Suppressor macrophage treated with lipopolysaccharide for 1 hour (primary cell): ENCODE measurements around the gene TTC28.

ENCODE experiments used
- DNase-seq, 3 donors: peaks; one replicate each; pipeline ENCODE4 v3.0.0-alpha.2; 2020 to 2022

The TTC28 gene

DNA sequence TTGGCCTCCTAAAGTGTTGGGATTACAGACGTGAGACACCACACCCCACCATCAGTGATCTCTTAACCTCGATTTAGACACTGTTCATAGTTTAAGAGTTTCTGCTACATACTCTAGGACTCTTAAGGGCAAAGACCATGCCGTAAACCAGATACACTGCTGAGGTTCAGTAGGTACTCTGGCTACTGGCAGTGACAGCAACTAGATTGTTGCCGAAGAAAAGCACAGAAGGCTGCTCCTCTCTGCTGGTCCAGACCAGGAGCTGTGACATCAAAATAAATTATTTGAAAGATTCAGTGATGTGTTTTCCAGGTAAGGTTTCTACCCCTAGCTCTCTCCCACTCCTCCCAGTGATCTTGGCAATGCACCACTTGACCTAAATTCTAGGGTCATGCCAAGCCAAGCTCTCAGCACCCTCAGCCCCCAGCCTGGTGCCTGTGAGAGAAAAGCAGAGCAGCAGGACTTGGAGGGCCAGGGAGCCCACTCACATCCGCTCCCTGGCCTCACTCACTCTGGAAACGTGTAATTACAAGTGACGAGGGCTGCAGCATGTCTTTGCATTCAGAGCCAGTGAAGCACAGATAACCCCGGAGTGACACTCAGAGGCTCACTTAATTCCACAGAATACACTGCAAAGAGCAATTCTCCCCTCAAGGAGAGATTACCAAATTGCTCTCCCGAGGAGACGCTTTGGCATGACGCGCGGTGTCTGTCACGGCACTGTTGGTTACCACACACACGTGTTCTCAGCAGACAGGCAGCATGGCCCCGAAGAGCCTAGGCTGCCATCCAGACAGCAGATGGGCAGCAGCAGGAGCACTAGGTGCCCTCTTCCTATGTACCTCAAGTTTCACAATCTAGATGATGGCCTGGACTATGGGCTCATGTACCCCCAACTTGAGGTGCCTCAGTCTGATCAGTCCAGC lies 663.7 kb downstream of the TTC28 start:
- no peak for DNase-seq

DNA sequence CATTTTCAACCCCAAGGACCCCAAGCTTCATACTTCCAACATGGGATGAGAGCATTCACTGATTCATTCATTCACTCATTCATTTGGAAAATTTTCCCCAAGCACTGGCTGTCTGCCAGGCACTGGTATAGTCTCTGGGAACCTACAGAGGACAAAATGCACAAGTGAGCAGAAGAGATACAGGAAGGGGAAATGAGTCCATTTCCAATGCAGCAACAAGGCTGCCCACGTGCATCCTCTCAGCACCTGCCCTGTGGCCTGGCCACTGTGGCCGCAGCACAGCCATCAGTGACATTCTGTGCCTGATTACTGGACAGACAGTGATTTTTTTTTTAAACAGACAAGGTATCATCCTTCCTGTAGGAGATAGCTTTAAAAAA lies 664.6 kb downstream of the TTC28 start:
- DNase-seq, result no peak

DNA sequence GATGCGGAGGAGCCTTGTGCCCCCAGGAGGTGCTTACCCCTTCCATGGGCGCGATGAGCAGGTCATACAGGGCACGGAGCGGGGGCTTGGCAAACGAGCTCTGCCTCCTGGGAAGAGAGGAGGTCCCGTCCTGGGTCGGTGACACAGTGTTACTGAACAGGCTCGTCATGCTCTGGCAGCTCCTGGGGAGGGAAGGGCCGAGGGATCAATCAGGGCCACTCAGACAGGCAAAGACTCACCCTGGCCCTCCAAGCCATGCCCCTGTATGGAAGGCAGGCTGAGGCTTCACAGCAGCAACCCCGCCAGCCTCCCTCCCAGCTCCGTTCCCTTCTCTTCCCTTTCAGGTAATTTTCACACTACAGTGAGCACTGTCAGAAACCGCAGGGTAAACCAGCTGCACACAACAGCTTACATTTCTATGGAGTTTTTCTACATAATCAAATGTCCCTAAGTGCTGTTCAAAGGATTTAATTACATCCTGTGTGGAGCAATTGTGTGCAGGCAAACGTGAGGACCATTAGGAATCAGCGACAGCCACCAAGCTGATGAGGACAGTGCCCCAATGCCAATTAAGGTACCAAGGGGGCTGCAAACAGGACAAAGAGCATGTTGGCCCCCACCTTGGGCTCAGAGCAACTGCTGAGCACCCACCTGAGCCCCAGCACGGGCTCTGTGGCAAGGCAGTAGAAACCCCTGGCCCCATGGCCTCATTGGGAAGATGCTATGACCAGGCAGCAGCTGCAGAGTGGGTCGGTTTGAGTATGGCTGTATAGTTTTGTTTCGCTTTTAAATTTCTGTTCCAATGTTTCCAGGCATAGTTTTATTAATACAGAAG lies 665.2 kb downstream of the TTC28 start:
- no peak for DNase-seq

DNA sequence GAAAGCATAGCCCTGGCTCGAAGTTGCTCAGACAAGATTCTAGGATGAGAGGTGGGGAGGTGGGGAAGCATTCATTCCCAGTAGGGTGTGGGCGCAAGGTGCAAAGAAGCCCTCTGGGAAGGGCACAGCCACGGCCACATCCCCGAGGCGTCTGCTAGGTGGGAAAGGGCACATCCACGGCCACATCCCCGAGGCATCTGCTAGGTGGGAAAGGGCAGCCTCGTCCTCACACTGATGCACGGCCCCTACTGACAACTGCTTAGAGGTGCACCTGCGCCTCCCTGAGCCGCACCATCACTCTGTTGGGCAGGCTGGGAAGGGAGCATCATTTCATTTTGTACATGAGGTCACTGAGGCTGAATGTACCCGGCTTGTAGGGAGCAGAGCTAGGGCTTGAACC lies 666.0 kb downstream of the TTC28 start:
- DNase-seq, result no peak

DNA sequence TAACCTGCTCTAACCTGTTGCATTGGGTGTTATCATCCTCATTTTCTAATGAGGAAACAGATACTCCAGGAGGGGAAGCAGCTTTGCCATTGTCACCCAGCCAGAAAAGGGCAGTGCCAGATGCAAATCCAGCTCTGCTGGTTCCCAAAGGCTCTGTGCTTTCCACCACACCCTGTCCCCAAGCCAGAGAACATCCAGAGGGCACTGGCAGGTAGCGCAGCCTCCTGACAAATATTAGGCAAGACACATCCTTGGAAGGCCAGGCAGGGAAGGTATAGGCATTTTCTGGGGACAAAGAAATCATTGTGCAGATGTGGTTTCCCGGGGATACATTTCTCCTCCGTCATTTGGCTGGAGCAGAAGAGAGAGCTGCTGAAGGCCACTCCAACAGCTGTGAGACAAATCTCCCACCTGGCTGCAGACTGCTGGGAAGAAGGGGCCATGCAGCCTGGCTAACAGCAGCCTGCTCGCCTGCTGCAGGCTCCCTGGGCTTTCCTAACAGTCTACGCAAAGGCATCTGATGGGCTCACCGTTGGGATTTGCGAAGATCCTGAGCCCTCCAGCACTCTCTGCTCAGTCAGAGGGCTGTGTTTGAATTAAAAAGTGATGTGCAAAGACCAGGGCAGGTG lies 666.7 kb downstream of the TTC28 start:
- DNase-seq, result no peak

DNA sequence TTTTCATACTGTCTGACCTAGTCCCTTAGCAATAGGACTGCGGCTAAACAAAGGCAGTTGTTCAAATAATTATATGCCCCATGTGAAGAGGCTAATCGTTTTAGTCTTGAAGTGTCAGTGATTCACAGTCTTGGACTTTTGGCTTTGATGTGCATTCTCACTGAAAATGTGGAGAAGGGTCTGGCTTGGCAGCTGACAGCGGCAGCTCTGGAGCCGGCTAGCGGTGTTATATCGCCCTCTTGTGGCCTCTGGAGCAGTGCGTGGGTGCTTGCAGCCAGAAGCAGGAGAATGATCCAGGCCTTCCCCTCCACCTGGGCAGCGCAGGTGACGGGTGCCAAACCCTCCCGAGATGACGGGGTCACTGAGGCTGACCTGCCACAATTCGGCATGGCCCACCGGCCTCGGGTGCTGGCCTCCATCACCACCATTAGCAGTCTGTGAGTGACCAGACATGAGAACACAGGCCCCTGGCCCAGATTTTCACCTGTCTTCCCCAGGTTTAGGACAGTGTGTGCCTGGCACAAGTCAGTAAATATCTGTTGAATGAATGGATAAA lies 670.3 kb downstream of the TTC28 start:
- peak; percentile 75 to 86 (median 85) for DNase-seq

DNA sequence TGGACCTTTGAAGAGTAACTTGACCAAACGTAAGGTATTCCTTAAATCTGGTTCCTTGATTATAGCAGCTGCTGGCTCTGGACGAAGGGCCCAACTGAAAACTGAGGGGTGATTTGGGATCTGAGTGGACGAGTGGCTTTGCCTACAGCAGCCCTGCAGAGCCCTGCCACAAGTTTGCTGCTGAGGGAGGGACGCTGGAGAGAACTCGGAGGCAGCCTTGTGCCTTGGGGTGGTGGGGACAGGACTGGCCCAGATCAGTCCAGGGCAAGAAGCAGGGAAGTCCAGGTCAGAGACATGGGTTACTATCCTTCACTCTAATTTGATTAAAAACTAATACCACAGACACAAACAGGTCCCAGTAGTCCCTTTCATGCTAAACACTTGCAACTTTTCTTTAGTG lies 671.0 kb downstream of the TTC28 start:
- no peak for DNase-seq

DNA sequence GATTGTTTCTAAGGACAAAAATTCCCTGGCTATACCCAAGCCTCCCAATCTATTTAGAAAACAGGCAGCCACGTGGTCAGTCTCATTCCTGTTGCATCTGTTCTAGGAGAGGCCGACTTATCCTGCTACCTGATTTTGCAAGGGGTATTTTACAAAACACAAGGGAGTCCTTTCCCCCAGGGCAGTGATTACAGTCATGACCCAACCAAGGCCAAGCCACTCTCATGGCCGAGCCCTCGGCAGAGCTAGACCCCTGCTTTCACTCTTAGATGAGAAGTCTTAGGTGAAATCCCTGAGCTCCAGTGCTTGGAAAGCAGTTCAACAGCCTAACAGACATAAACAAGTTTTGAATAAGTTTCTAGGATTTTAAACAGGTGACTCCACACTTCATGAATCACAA lies 671.6 kb downstream of the TTC28 start:
- DNase-seq, result no peak

DNA sequence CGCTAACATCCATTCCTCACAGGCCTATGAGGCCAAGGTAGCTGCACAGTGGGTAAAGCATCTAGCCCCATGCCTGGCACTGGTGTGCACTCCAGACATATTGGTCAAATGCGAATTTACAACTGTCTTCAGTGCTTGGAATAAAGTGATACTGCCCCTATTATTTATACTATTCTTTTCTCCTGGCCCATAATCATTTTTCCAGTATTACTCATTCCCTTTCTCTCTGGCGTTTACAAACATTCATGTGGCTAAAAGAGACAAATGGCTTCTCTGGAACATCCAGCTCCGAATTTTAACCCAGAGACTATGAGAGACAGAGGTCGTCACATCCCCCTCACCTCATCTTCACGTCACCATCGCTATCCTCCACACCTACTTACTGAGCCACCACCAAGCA lies 673.4 kb downstream of the TTC28 start:
- no peak for DNase-seq

DNA sequence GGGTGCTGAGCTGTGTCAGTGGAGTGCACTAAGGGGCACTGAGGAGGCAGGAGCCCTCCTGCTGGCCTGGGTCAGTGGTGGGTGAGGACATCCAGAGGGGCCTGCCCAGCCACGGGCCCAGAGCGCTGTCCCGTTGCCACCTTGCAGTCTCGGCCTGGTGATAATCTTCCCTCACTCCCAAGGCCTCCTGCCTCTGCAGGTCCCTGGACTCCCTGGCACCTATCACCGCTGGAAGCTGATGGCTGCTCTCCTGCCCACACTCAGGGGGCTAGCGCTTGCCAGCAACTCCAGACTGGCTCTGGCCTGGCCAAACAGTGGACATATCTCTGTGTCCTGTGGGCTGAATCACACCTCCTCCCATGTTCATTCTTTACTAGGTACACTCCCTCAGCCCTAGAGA lies 674.1 kb downstream of the TTC28 start:
- DNase-seq, result no peak

DNA sequence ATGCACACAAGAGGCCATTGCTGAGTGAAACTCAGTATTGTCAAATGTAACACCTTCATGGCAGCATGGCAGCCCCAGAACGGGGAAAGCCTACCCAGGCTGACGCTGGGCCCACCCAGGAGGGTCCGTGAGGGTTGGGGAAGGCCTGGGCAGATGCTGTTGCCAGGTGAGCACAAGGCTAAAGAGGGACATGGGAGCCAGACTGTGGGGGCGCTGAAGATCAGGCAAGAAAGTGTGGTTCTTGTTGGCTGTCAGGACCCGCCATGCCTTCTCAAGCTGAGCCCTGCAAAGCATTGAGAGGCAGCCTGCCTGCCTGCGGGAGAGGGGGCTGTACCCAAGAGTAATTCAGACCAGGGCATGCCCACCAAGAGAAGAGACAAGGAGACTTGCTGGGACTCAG lies 675.6 kb downstream of the TTC28 start:
- no peak for DNase-seq

DNA sequence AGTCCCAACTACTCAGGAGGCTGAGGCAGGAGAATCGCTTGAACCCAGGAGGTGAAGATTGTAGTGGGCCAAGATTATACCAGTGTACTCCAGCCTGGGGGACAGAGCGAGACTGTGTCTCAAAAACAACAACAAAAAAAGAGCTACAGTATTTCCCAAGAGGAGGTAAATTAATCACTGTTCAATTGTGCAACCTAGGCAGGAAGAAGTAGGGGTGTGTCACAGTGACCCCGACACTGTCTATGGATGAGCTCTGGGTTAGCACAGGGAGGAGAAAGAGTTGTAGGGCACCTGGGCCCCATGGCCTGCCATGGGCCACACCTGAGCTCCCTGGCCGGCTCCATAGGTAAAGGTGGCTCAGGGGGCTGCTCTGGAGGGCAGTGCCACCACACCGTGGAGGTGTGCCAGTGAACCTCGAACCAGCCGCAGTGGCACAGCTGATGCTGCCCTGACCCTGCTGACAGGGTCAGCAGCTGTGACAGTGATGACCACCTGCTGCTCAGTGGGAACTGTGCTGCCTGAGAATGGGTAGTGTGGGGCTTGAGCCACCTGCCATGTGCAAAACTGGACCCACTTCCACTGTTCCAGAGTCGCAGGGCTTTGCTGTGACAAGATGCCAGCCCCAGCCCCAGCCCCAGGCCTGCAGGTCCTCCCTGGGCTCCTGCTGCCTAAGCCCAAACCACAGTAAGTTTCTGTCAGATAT lies 676.6 kb downstream of the TTC28 start:
- DNase-seq, result peak; percentile 4 to 44 (median 26)

DNA sequence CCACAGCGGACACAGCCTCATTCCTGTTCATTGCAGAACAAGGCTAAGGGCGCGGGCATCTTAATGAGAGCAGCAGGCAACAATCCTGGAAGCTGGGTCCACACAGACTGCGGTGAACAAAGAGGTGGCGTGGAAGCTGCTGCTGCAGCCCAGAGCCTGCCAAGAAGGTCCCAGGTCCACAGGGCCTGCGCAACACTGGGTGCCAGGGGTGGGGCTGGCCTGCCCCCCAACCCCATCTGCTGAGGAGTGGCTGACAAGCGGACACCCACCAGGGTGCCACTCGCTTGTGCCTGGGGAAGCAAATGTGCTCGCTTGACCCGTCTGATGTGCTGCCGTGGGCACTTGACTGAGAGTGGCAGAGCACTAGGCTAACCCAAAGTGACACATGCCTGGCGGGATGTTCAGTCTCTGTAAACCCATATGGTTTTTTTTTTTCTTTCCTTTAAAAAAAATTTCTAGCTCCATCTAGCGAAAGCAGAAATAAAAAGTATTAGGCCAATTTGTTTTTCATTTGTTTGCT lies 677.4 kb downstream of the TTC28 start:
- no peak for DNase-seq

DNA sequence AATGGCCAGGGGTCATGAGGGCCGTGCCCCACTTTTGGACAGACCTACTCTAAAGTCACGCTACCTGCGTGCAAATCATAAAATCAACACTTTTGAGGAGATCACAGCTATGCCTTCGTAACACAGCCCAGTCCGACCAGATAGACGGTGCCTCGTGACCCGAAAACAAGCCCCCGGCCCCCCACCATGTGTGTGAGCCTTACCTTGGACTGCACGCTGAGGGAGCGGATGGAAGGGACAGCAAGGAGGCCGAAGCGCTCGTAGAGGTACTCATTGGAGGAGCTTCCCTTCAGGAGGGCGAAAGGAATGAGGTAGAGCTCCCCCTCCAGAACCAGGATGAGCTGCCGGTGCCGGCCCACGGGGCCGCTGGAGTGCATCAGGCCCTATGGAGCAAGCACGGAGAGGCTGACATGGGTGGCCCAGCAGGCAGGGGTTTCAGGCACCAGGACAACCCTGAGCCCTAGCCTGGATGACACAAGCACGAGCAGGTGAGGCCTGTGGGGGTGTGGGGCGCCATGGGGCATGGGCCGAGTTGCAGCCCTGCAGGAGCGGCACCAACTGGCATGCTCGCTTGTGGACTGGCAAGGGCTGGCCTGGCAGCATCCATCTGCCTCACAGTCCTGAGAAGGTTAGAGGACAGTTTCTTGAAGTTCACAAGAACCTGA lies 678.3 kb downstream of the TTC28 start:
- DNase-seq, result no peak

DNA sequence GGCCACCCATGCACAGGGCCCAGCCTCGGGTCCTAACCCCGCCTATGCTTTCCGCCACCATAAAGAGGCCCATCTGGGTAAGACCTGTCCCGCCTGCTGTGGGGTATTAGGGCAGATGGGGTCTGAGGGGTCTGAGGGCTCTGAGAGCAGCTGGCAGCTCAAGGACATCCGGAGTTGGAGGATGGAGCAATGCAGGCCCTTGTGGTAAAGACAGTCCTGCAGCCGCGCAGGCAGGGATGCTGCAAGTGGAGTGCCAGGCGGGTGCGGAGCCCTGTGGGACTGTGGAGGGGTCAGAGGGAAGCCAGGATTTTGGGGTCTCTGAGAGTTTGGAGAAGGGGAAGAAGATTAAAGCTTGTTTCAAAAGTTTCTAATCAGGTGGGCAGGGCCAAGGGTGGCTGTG lies 679.3 kb downstream of the TTC28 start:
- no peak for DNase-seq

DNA sequence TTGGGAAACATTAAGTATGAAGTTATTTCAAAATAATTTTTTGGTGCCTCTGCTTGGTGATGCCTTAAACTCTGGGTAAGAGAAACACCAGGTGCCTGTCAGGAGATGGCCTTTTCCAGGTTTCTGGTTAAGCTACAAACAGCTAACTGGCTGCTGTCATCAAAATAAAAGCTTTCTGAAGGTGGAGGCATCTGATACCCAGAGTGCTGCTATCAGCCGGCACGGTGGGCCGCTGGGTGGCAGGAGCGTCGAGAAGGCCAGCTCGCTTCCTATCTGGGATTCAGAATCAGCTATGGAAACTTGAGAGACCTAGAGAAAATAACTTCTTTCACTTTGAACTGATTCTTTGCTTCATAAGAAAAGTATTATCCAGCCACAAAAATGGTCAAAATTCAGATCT lies 679.8 kb downstream of the TTC28 start:
- DNase-seq, result no peak

DNA sequence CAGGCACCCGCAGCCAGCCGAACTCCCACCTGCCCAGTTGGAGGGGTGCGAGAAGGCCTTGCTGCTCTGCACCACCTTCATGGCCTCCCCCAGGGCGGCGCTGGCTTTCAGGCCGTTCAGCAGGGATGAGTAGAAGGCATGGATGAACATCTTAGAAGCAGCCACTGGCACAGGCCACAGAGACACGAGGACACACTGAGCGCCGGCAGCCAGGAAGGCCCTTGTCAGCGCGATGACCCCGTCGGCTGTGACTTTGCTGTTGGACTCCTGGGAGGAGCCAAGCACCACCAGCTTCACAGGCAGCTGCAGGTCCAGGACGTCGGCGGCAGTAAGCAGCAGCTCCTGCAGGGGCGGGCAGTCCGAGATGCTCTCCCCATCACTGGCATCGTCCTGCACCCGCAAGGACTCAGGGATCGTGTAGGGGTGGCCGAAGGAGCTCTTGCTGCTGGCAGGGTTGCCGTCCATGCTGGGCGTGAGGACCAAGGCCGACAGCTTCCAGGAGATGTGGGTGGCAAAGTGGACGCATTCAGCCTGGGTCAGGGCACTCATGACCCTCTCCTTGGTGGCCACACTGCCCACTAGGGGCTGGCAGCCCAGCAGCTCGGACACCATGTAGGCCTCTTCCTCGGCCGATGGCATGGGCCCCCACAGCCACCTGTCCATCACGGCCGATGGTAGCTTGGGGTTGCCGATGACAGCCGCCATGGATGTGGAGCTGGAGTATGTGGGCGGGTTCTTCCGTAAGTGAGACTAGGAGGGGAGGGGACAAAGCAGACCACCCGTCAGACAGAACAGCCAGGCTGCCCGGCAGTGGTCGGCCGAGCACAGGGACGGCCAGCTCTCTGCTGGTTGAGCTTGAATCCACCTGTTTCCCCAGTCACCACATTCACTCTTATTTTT lies 680.9 kb downstream of the TTC28 start:
- DNase-seq, result no peak

DNA sequence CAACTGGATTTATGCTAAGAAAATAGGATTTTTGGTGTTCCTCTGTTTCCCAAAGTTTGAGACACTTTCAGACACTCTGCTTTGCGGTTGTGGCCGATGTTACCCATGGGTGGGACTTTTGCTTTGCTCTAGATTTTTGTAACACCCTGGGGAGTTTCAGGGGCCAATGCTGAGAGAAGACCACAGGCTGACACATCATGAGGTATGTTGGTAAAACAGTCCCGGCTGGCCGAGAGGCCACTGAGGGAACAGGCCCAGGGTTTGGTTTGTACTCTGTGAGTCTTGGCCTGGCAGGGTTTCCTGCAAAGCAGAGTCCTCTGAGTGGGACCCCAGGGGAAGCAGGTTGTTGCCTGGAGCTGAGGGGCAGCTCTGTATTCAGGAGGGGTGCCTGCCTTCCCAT lies 682.1 kb downstream of the TTC28 start:
- no peak for DNase-seq

DNA sequence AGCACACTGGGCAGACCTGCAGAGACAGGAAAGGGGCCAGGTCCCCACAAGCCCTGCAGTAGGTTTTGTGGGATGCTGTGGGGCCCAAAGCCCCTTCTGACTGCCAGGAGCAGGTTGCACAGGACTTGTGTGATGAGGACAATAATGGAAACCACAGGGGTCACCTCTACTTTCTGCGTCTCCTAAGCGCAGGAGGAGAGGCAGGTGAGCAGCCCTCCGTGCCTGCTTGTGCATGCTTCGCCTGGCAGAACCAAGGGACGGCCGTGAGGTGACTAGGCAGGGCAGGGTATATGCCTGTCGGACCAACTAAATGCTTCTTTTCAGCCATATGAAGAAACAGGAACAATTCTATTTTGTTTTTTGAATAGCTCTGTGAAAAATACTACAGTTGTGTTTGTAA lies 682.7 kb downstream of the TTC28 start:
- DNase-seq, result no peak

DNA sequence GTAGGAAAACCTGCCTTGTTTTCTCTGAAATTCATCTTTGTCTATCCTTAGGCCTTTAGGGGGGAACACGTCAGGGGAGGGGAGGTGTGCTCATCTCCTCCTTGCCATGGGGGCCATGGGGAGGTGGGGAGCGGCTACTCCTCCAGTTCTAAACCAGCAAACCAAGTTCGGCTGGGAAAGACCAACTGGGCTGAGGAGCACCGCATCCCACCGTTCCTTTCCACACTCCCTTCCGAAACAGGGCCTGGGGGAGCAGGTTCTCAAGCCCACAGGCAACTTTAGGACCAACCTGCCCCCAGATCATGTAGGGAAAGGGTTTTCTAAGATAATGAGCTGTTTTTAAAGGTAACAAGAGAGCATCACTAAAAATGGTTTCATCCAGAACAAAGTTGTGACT lies 683.1 kb downstream of the TTC28 start:
- no peak for DNase-seq
